SU-DHL-6 (cell line): ENCODE measurements around the gene APOE.
"Not testable (repeated sequence)": the region's sequence is repeated elsewhere in the genome, so short reads cannot be mapped to it uniquely, and the experiment has no call there.

Experiments used
- CTCF ChIP-seq: fragments of 200-600 bp; sonication (generic); IDR thresholded peaks from one replicate; pipeline ENCODE4 v1.5.1; 2017; ENCODE audit warnings: antibody characterized with exemption, mild to moderate bottlenecking, low read length, moderate library complexity; ENCODE audit not compliant: insufficient read depth, poor library complexity, severe bottlenecking
- EZH2phosphoT487 ChIP-seq: fragments of 200-600 bp; sonication (generic), shearing (Covaris generic); conservative IDR thresholded peaks from 2 replicates; pipeline ENCODE4 v1.6.1; 2018; ENCODE audit warnings: mild to moderate bottlenecking, antibody characterized with exemption, low read length, moderate library complexity, mixed read lengths

- not testable (repeated sequence) for TF ChIP-seq CTCF, EZH2phosphoT487
These were observed 44.0 kb upstream of the APOE start for GRCh38 chr19:44861576-44861975.
